NCI-H774 (cell line): ENCODE results near the gene PFN4.
A peak's percentile ranks its signal among the peaks of the same experiment; 100 is the strongest.
"Not testable (repeated sequence)": the region's sequence is repeated elsewhere in the genome, so short reads cannot be mapped to it uniquely, and the experiment has no call there.

Experiments
- DNase-seq: peaks from one replicate; lab custom pipeline; 2025; lab: John Stamatoyannopoulos, UW

Gene PFN4

DNA sequence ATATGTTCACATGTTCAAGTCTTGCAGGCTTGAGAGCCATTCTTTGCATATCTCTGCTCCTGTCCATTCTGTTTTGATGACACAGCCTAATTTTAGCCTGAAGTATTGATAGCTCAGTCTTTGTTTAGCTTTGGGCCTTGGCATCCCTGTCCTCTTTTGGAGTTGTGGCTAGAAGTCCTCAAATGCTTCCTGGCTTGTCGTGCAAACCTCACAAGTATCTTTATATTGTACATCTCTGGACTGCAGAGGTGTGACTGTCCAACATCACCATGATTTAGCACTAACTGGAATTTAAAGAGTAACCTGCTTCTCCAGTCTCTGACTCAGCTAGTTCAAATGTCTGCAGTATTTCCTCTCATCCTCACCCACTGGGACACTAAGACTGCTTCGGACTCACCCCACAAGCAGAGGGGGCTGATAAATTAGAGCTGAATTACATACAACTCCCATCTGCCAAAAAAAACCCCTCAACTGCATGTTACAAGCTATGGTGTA is 11.7 kb downstream of the PFN4 start:
- DNase-seq: no peak

GRCh38 chr2:24110660-24111303 is 12.4 kb downstream of the PFN4 start:
- no peak for DNase-seq

GRCh38 chr2:24109431-24109830 is 13.7 kb downstream of the PFN4 start:
- not testable (repeated sequence) for DNase-seq

DNA sequence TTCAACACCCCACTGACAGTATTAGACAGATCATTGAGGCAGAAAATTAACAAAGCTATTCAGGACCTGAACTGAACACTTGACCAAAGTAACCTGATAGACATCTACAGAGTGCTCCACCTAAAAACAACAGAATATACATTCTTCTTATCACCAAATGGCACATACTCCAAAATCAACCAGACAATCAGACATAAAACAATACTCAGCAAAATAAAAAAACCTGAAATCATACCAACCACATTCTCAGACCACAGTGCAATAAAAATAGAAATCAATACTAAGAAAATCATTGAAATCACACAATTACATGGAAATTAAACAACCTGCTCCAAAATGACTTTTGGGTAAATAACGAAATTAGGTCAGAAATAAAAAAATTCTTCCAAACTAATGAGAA is 15.8 kb downstream of the PFN4 start:
- DNase-seq: no peak

DNA sequence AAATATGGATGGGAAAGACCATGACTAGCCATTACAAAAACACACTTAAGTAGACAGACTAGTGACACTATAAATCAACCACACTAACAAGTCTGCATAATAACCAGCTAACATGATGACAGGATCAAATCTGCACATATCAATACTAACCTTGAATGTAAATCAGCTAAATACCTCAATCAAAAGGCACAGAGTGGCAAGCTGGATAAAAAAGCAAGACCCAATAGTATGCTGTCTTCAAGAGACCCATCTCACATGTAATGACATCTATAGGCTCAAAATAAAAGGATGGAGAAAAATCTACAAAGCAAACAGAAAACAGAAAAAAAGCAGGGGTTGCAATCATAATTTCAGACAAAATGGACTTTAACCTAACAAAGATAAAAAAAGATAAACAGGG is 16.3 kb downstream of the PFN4 start:
- no peak for DNase-seq

DNA sequence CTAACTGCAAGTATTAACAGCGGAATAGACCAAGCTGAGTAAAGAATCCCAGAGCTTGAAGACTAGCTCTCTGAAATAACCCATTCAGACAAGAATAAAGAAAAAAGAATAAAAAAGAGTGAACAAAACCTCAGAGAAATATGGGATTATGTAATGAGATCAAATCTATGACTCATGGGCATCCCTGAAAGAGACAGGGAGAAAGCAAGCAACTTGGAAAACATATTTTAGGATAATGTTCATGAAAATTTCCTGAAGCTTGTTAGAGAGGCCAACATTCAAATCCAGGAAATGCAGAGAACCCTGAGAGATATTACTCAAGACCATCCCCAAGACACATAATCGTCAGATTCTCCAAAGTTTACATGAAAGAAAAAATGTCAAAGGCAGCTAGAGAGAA is 17.3 kb downstream of the PFN4 start:
- no peak for DNase-seq

DNA sequence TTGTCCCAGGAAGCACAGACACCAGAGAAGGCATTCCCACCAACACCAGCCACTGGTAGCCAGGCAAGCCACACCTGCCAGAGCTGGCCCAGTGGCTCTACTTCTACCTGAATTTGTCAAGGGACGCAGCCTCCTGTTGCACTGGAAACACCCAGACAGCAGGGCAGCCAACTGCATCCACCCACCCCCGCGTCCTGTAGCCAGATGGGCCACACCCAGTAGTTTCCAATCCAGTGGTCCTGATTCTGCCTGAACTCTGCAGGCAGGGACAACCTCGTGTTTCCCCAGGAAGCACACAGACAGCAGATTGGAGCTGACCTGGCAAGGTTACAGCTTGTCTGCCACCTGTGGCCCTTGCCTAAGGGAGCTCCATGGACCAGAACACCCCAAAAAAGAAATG is 18.2 kb downstream of the PFN4 start:
- DNase-seq: no peak

DNA sequence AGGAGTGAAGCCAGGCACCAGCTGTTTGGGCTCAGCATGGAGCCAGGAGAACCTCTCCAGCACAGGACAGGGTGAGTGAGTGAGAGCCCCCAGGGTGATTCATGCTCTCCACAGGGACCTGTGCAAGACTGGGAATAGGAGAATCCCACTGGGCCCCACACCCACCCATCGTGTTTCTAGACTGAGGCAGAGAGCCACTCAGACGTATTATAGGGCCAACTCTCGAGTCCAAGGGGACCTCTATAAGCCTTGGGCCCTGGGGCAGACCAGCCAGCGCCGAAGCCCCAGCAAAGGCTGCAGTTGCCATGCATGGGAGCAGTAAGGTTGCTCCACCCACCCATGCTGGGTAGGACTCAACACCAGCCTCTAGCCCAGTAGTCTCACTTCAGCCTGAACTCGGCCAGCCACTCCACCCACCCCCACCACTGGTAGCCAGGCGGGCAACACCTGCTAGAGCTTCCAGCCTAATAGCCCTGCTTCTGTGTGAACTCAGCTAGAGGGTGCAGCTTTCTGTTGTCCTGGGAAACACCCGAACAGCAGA is 19.0 kb downstream of the PFN4 start:
- DNase-seq: peak; percentile 51

DNA sequence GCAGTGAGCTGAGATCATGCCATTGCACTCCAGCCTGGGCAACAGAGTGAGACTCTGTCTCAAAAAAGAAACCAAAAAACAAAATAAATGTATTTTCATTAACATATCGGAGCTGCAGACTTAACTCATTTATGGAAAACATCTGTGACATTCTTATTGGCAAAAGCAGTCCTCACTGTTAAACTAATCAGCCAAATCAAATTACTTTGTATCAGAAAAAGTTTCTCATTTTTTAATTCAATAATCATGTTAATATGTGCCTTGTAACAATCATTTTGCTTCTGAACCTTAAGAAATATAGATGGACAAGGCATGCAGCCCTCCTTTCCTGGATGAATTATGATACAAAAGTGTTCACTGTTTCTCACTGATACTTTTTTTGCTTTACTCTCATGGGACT is 20.5 kb downstream of the PFN4 start:
- DNase-seq: no peak

- DNase-seq: no peak
Observed at GRCh38 chr2:24101992-24102391, 21.1 kb downstream of the PFN4 start.

GRCh38 chr2:24100732-24101131 is 22.4 kb downstream of the PFN4 start:
- not testable (repeated sequence) for DNase-seq

DNA sequence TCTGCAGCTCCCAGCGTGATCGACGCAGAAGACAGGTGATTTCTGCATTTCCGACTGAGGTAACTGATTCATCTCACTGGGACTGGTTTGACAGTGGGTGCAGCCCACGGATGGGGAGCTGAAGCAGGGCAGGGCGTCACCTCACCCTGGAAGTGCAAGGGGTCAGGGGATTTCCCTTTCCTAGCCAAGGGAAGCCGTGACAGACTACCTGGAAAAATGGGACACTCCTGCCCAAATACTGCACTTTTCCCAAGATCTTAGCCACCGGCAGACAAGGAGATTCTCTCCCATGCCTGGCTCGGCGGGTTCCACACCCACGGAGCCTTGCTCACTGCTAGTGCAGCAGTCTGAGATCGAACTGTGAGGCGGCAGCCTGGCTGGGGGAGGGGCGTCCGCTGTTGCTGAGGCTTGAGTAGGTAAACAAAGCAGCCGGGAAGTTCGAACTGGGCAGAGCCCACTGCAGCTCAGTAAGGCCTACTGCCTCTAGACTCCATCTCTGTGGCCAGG is 27.9 kb downstream of the PFN4 start:
- not testable (repeated sequence) for DNase-seq

DNA sequence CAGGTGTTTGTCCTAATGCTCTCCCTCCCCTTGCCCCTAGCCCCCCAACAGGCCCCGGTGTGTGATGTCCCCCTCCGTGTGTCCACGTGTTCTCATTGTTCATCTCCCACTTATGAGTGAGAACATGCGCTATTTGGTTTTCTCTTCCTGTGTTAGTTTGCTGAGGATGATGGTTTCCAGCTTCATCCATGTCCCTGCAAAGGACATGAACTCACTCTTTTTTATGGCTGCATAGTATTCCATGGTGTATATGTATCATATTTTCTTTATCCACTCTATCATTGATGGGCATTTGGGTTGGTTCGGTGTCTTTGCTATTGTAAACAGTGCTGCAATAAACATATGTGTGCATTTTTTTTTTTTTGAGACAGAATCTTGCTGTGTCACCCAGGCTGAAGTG is 29.9 kb downstream of the PFN4 start:
- DNase-seq: not testable (repeated sequence)

DNA sequence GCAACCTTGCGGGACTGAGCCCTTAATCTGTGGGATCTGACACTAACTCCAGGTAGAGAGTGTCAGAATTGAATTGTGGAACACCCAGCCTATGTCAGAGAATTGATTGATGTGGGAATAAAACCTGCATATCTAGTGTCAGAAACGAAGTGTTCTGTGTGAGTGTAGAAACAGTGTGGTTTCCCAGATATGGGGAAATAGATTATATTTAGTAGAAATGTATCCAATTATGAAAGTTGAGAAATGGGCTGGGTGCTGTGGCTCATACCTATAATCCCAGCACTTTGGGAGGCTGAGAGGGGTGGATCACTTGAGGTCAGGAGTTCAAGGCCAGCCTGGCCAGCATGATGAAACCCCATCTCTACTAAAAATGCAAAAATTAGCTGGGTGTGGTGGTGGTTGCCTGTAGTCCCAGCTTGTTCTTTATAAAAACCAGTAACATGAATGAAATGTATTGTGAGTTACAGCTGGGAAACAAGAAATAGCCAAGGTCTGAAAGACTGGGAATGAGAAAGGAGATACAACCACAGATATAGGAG is 34.2 kb downstream of the PFN4 start:
- no peak for DNase-seq

DNA sequence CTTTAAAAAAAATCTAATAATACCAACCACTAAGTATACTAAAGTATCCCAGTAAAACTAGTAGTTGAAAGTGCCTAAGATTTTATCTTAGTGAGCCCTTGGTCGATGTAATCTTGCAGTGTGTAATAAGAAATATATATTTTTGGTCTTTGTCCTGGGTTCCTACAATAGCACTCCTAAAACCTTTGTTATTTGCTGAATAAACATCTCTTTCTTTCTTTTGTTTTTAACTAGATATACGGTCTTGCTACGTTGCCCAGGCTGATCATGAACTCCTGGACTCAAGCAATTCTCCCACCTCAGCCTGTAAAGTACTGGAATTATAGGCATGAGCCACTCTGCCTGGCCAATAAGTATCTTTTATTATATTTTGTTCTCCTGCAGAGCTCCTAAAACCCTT is 36.1 kb downstream of the PFN4 start:
- DNase-seq: no peak

GRCh38 chr2:24086241-24086640 is 36.9 kb downstream of the PFN4 start:
- no peak for DNase-seq

DNA sequence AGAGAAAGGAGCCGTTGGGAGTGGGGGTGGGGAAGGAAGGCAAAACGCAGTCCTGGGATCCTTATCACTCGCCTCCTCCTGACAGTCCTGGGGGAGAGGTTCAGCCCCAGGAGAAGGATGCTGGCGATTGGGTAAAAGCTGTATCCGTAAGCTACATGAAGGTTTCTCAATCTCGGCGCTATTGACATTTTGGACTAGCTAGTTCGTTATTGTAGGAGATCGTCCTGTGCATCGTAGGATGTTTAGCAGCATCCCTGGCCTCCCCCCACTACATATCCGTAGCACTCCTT is 38.0 kb downstream of the PFN4 start:
- no peak for DNase-seq

- peak; percentile 82 for DNase-seq
Observed at GRCh38 chr2:24084386-24085199, 38.5 kb downstream of the PFN4 start, which contains the start of gene TP53I3. Gene TP53I3, minus strand, starts transcription at chr2:24084834. Its CDS starts 508 bp downstream, at chr2:24084326.

GRCh38 chr2:24083567-24084385 is 39.4 kb downstream of the PFN4 start:
- DNase-seq: peak; percentile 77

GRCh38 chr2:24082787-24083566 is 40.2 kb downstream of the PFN4 start:
- no peak for DNase-seq

- no peak for DNase-seq
Observed at GRCh38 chr2:24080701-24081100, 42.4 kb downstream of the PFN4 start.
